ENCODE measurements around the gene JAKMIP1.
"Not testable (repeated sequence)": the region's sequence is repeated elsewhere in the genome, so short reads cannot be mapped to it uniquely, and the experiment has no call there.

The JAKMIP1 gene

GRCh38 chr4:6002492-6002833 lies 197.9 kb downstream of the JAKMIP1 start:
- DNase-seq, result no peak

GRCh38 chr4:6001680-6002491 lies 198.5 kb downstream of the JAKMIP1 start:
- no peak for DNase-seq

GRCh38 chr4:5999830-6000365 lies 200.5 kb downstream of the JAKMIP1 start:
- no peak for DNase-seq

- no peak for DNase-seq
Measured at GRCh38 chr4:5999356-5999755, 201.0 kb downstream of the JAKMIP1 start.

GRCh38 chr4:5998333-5998936 lies 201.9 kb downstream of the JAKMIP1 start:
- DNase-seq, result peak; percentile 38

GRCh38 chr4:5996641-5997040 lies 203.7 kb downstream of the JAKMIP1 start:
- DNase-seq, result no peak

- no peak for DNase-seq
Measured at GRCh38 chr4:5995901-5996623, 204.3 kb downstream of the JAKMIP1 start.

- no peak for DNase-seq
Measured at GRCh38 chr4:5993876-5994811, 206.2 kb downstream of the JAKMIP1 start.

GRCh38 chr4:5993346-5993745 lies 207.0 kb downstream of the JAKMIP1 start:
- DNase-seq, result not testable (repeated sequence)

GRCh38 chr4:5992828-5993321 lies 207.5 kb downstream of the JAKMIP1 start:
- DNase-seq, result peak; percentile 77

- DNase-seq, result no peak
Measured at GRCh38 chr4:5992171-5992827, 208.1 kb downstream of the JAKMIP1 start.

- DNase-seq, result no peak
Measured at GRCh38 chr4:5991405-5991804, 208.9 kb downstream of the JAKMIP1 start.

- DNase-seq, result no peak
Measured at GRCh38 chr4:5990446-5991160, 209.7 kb downstream of the JAKMIP1 start.

GRCh38 chr4:5989236-5990225 lies 210.8 kb downstream of the JAKMIP1 start:
- no peak for DNase-seq

- DNase-seq, result no peak
Measured at GRCh38 chr4:5988086-5988845, 212.1 kb downstream of the JAKMIP1 start.

GRCh38 chr4:5984843-5985242 lies 215.5 kb downstream of the JAKMIP1 start:
- DNase-seq, result no peak

- no peak for DNase-seq
Measured at GRCh38 chr4:5982156-5982973, 218.0 kb downstream of the JAKMIP1 start.
